Activated CD4-positive, CD25-positive, alpha-beta regulatory T cell treated with anti-CD3 and anti-CD28 coated beads, Interleukin-2, amount 50 U/mL, for 72 hours (primary cell): ENCODE results near the gene REL.

Experiments
- DNase-seq: peaks from one replicate; pipeline ENCODE4 v3.0.0; 2021

Gene REL

DNA sequence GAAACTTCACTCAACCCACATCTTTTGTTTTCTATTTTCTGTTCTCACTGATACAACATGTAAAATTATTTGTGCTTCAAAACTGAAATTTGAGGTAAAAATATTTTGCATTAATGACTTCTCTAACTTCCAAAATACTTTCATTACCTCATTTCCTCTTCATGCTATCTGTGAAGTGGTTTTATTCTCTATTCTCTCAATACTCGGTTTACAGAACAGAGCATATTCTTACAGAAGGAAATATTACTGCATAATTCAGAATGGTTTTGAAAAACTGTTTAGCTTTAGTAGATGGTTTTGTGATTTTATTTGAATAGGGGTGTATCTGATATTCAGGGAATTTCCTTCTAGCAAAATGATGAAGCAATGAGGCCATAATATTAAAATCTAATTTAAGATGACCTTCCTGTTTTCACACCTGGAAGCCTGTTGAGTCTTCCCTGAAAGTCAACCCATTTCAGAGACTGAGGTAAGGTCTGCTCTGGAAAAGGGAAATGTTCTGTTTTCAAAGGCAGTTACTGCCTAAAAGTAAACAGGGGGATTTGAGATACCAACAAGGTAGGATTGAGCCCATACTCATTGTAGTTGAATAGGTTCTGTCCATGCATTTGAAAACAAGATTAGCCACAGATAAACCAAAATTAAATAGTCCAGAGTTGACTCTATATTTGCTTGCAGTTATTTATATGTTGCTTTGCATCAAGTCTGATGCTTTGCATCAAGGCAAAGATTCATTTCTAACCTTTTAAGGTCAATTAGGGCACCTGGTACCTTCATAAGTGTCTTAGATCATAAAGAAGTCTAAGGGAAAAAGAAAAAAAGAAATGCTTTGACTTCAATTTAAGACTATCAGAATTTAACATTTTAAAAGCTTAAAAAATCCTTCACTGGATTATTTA is 85.4 kb downstream of the REL start:
- no peak for DNase-seq

DNA sequence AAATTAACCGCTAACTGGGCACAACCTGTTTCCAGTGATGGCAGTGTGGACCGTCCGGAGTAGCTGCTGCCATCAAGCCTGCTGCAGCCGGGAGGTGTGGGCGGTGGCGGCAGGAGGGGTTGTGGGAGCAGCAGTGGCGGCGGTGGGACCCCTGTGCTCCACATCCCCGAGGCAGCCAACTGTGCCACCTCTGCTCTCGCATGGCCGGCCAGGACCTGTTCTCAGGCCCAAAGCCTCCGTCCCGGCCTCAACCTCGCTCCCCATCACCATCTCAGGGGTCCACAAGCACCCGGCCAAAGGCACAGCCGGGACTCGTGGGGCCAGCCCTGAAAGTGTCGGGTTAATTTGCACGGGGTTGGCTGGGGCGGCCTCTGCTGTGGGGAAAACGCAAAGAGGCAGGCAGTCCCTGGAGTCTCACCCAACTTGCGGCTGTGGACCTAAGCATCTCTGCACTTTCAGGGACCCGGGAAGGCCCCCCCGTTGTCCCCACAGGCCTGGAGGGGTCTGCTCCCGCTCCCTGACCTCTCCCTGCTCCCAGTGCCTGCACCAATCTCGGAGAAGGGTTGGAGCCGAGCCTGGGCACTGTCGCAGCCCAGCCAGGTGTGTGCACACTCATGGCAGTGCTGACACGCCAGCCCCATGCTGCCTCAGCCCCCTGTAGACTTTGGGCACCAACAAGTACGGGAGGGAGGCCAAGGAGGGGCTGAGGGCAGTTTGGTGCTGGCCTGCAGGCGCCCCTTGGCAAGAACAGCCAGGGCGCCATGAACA is 91.7 kb downstream of the REL start:
- DNase-seq = no peak

DNA sequence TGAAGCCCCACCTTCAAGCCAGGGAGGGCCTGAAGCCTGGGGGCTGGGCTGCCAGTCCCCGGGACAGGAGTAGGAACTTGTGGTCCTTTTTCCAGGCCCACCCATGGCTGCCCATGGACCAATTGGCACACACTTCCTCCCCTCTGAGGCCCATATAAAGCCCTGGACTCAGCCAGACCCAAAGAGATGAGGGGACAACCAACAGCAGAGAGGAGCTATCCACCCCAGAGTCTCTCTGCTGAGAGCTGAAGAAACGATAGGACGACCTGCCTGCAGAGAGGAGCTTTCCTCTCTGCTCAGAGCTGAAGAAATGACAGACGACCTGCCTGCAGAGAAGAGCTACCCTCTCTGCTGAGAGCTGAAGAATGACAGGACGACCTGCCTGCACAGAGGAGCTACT is 92.3 kb downstream of the REL start:
- no peak for DNase-seq

DNA sequence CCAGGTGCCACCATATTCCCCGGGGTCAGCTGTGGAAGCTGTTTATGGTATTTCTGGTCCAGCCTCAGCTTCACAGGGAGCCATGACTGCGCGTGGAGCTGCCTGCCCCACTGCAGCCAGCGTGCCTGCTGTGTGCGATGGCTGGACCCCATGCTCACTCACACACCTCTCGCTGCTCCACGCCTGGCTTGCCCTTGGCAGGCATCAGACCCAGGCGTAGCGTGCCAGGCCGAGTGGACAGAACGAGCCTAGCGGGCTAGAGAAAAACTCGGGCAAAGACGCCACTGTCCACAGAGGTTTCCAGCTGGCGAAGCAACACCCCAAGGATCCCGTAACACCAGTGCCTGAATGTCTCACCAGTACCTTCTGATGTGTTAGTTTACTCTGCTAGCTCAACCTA is 93.3 kb downstream of the REL start:
- no peak for DNase-seq
